GM21360 (cell line): ENCODE measurements around the gene CNOT11.
"Not testable (repeated sequence)": the region's sequence is repeated elsewhere in the genome, so short reads cannot be mapped to it uniquely, and the experiment has no call there.

Experiments
- ATAC-seq: cut with Tn5 transposase; IDR thresholded peaks from one replicate; pipeline ENCODE4 v1.9.1; 2021; ENCODE audit warnings: mild to moderate bottlenecking, moderate library complexity; ENCODE audit not compliant: unreplicated experiment

Gene CNOT11

DNA sequence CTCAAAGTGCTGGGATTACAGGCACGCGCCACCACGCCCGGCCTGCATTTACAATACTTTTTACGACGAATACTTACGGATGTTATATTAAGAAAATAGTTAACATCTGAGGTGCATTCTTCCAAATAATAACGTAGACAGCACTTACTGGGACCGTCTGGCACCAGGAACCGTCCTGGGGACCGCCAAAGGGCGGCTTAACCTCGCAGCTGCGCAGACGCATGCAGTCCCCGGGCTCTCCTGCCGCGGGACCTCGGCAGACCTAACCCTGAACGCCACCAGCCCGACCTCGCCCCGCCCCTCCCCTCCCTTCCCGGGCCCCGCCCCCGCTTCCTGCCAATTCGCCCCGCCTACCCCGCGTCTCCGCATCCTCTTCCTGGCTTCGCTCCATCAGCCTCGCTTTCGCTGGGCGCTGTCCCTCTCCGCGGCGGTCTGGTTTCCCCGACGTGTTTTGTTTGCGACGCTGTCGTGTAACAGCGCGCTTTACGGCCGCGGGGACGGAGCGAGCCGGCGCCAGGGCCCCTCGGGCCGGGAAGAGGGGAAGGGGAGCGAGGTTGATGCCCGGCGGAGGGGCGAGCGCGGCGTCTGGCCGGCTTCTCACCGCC is at the start of gene CNOT11:
TSS of gene CNOT11 (plus strand) at position 479 of the 605 bp plus-strand sequence. CDS start at position 558, 79 bp downstream.
- ATAC-seq, result peak; percentile 83

DNA sequence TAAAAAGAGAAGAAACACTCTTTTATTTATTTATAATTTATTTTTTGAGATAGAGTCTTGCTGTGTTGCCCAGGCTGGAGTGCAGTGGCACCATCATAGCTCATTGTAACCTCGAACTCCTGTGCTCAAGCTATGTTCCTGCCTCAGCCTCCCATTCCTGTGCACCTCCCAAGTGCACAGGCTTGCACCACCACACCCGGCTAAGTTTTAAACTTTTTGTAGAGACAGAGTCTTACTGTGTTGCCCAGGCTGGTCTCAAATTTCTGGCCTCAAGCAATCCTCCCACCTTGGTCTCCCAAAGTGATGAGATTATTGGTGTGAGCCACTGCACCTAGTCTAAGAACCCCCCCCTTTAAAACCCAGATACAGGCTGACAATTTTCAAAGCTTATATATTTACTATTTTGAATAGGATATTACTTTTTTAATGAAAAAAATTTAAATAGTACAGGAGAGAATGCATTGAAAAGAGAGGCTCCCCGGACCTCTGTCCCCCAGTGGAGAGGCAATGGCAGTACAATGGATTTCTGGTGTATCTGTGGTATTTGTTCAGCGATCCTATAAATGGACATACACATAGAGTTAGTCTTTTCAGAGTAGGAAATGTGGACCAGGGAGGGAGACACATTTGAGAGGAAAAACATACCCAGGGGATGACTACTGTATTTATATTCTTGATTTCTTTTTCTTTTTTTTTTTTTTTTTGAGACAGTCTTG is 48.1 kb upstream of the CNOT11 start:
- ATAC-seq, result no peak

DNA sequence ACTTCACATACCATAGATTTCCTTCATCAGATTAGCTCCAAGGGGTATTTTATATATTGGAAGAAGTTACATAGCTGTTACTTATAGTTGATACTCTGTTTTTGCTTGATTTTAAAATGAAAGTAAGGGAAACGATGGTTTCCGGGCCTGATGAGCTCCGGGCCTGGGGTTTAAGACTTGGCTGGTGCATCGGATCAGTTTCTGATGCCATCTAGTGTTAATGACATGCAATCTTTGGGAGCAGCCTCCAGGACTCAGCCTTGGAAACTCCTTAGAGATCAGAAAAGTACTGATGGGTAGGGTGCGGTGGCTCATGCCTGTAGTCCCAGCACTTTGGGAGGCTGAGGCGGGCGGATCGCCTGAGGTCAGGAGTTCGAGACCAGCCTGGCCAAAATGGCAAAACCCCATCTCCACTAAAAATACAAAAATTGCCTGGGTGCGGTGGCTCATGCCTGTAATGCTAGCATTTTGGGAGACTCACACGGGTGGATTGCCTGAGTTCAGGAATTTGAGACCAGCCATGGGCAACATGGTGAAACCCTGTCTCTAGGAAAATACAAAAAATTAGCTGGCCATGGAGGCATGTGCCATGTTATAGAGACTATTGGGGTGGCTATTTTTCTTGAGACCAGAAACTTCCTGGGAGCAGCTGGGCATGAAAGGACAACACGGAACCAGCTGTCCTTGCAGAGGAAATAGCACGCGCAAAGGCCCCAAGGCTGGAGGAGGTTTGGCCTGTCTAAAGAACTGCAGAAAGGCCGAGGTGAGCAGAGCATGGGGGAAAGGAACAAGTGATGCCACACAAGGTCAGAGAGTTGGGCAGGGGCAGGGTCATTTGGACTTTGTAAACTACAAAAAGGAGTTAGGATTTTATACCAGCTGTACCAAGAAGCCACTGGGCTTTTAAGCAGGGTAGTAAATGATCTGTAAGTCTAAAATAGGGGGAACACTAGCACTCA is 46.9 kb upstream of the CNOT11 start:
- ATAC-seq, result no peak

- no peak for ATAC-seq
Measured at GRCh38 chr2:101208830-101209229, 43.9 kb upstream of the CNOT11 start.

GRCh38 chr2:101219246-101219645 is 33.4 kb upstream of the CNOT11 start:
- ATAC-seq, result no peak

DNA sequence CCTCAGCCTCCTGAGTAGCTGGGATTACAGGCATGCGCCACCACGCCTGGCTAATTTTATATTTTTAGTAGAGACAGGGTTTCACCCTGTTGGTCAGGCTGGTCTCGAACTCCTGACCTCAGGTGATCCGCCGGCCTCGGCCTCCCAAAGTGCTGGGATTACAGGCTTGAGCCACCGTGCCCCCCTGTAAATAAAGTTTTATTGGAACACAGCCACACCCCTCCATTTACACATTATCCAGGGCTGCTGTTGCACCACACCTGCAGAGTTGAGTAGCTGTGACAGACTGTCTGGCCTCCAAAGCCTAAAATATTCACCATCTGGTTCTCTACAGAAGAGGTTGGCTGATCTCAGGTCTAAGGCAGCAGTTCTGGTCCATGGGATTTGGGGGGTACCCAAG is 32.6 kb upstream of the CNOT11 start:
- ATAC-seq, result not testable (repeated sequence)

DNA sequence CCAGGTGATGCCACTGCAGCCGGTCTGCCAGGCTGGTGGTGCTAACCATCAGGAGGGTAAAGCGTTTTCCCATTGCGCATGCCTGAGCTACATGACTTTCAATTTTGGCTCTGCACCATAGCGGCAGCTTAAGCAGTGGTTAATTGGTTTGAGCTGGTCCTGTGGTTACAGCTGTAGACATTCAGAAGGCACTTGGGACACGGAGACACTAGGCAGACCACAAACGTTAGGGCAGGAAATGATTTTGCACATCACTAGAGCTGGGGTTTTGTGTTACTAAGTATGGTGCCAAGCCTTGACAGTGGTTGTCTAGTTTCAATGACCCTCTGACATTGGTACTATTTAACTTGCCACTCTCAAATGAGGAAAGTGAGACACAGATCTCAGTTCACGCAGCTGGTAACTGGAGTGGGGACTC is 28.9 kb upstream of the CNOT11 start:
- ATAC-seq, result peak; percentile 98

DNA sequence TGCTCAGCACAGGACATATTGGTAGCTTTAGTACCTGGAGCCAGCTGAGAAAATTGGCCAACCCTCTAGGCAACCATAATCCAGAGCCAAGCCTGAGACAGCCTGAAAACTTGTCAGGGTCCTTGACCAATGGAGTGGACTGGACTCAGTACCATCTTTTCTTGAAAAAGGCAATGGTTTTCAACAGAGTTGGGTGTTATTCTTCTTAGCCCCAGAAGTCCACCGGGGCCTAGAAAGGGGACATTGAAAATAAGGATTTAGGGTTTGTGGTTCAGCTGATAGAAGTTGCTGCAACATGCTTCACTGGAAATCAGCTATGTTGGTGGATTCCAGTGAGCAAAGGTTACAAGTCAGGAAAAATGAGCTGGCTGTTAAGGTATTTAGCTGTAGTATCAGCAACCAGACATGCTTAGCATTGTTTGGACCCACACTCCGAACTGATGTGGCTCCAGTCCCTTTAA is 22.1 kb upstream of the CNOT11 start:
- no peak for ATAC-seq

GRCh38 chr2:101231240-101231639 is 21.4 kb upstream of the CNOT11 start:
- ATAC-seq, result no peak

DNA sequence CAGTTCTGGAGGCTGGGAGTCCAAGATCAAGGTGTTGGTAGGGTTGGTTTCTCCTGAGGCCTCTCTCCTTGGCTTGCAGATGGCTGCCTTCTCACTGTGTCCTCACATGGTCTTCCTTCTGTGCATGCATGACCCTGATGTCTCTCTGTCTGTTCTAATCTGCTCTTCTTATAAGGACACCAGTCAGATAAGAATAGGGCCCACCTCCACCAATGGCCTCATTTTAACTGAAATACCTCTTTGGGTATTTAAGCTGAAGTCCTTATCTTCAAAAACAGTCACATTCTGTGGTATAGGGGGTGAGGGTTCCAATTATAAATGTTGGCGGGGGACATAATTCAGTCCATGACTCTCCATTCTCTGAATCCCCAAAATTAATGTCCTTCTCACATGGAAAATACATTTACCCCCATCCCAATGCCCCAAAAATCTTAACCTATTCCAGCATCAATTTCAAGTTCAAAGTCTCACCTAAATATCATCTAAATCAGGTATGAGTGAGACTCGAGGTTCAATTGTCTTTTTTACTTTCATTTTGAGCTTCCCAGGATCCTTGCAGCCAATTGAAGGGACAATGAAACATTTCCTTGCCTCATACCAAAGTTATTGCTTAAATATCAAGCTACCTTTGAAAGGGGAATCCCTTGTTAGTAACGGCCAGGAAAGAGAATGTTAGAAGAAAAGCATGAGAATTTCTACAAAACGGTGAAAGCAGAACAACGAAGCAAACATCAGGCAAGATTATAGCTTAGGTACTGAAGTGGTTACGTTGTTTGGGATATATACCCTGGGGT is 20.6 kb upstream of the CNOT11 start:
- no peak for ATAC-seq

DNA sequence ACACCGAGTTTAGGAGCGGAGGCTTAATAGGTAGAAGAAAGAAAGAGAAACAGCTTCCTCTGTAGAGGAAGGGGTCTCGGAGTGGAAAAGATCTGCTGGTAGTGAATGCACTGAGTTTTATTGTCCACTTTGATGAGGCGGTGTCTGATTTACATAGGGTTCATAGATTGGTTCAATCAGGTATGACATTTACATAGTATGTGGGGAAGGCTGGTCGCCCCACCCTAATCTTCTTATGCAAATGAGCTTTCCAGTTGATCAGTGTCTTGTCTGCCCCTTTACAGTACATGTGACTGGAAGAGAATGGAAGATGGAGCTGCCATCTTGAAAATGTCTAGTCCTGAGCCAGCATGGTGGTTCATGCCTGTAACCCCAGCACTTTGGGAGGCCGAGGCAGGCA is 19.9 kb upstream of the CNOT11 start:
- ATAC-seq, result no peak

- ATAC-seq, result no peak
Measured at GRCh38 chr2:101234169-101234938, 18.3 kb upstream of the CNOT11 start.

DNA sequence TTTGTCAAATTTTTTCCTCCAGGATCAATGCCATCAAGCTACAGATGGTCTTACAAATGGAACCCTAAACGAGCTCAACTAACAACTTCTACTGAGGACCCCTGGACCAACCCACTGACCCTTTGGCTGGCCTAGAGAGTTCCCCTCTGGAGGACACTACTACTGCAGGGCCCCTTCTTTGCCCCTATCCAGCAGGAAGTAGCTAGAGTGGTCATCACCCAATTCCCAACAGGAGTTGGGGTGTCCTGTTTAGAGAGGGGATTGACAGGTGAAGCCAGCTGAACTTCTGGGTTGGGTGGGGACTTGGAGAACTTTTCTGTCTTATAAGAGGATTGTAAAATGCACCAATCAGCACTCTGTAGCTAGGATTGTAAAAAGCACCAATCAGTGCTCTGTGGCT is 16.7 kb upstream of the CNOT11 start:
- not testable (repeated sequence) for ATAC-seq

GRCh38 chr2:101237944-101238343 is 14.7 kb upstream of the CNOT11 start:
- not testable (repeated sequence) for ATAC-seq

DNA sequence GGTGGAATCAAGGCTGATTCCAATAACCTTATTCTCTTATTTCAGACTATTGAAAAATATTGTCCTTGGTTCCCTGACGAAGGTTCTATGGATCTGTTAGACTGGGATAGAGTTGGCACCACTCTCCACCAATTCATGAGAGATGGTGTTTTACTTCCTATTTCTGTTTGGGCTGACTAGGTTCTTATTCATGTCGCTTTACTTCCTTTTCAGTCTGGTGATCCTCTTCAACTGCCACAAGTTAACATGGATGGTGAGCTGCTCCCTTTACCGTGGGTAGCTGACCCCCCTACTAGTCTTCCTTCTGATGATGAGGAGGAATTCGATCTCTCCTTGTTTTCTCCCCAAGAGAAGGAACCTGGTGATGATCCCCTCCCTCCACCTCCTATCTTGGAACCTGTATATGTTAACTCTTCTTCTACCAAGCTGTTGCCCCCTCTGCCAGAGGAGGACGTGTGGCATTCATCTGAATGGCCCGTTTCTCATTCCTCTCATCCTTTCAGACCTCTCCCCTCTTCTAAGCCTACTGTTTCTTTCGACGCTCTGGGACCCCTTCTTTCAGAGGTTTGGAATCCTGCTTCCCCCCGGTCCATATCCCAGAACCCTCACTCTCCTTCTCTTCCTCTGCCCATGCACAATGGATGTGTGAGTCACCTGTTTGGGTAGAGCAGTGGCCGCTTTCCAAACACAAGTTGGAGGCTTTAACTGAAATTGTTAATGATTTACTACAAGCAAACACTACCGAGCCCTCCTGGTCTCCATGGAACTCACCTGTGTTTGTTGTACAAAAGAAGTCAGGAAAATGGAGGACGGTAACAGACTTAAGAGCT is 13.5 kb upstream of the CNOT11 start:
- no peak for ATAC-seq

GRCh38 chr2:101239760-101240118 is 12.9 kb upstream of the CNOT11 start:
- not testable (repeated sequence) for ATAC-seq

GRCh38 chr2:101240694-101241093 is 12.0 kb upstream of the CNOT11 start:
- ATAC-seq, result not testable (repeated sequence)

DNA sequence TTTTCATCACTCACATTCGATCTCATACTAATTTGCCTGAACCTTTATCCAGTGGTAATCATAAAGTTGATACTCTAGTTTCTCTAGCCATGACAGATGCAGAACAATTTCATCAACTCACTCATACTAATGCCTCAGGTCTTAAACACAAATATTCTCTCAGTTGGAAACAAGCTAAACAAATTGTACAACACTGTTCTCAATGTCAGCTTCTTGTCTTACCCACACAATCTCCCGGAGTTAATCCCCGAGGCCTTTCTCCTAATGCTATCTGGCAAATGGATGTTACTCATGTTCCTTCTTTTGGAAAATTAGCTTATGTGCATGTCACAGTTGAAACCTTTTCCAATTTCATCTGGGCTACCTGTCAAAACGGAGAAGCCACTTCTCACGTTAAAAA is 11.5 kb upstream of the CNOT11 start:
- ATAC-seq, result no peak

GRCh38 chr2:101244373-101244772 is 8.3 kb upstream of the CNOT11 start:
- not testable (repeated sequence) for ATAC-seq
